H9 (cell line): ENCODE data around the gene HOXA4. TPM values are rescaled to one million over a fixed set of nuclear protein-coding genes. Genes with fewer than 3 reads are reported as not detected.

ENCODE experiments used
- DNase-seq: peaks from one replicate; pipeline ENCODE4 v3.0.0-alpha.2; 2017
- H2AFZ ChIP-seq: one replicate; pipeline ENCODE4 v1.6.1; 2013; ENCODE audit warnings: mild to moderate bottlenecking, low read length, control low read depth, moderate library complexity
- H2AK5ac ChIP-seq: 2 replicates; pipeline ENCODE4 v1.6.1; 2013; ENCODE audit warnings: low read length, control low read depth, mixed read lengths; ENCODE audit not compliant: insufficient read length
- H2BK120ac ChIP-seq: one replicate; pipeline ENCODE4 v1.6.1; 2013; ENCODE audit warnings: low read depth, mild to moderate bottlenecking, low read length, control low read depth, inconsistent platforms; ENCODE audit not compliant: poor library complexity, severe bottlenecking
- H2BK12ac ChIP-seq: 2 replicates; pipeline ENCODE4 v1.6.1; 2013; ENCODE audit warnings: low read length, control low read depth, mixed read lengths, low read depth; ENCODE audit not compliant: insufficient read length
- H2BK15ac ChIP-seq: 2 replicates; pipeline ENCODE4 v1.6.1; 2013; ENCODE audit warnings: low read depth, low read length, control low read depth
- H2BK20ac ChIP-seq: one replicate; pipeline ENCODE4 v1.6.1; 2013; ENCODE audit warnings: low read depth, mild to moderate bottlenecking, low read length, control low read depth, inconsistent platforms; ENCODE audit not compliant: poor library complexity, severe bottlenecking
- H2BK5ac ChIP-seq: 2 replicates; pipeline ENCODE4 v1.6.1; 2013; ENCODE audit warnings: low read length, control low read depth, mixed read lengths; ENCODE audit not compliant: insufficient read length
- H3K14ac ChIP-seq: 2 replicates; pipeline ENCODE4 v1.6.1; 2013; ENCODE audit warnings: low read length, control low read depth; ENCODE audit not compliant: insufficient read depth
- H3K18ac ChIP-seq: 2 replicates; pipeline ENCODE4 v1.6.1; 2013; ENCODE audit warnings: low read depth, mild to moderate bottlenecking, mixed read lengths, low read length, control low read depth; ENCODE audit not compliant: insufficient read length
- H3K23ac ChIP-seq: 2 replicates; pipeline ENCODE4 v1.6.1; 2013; ENCODE audit warnings: low read length, control low read depth, mixed read lengths, low read depth; ENCODE audit not compliant: insufficient read length
- H3K23me2 ChIP-seq: 2 replicates; pipeline ENCODE4 v1.6.1; 2013; ENCODE audit warnings: low read depth, mild to moderate bottlenecking, mixed read lengths, low read length, control low read depth; ENCODE audit not compliant: insufficient read length, poor library complexity, severe bottlenecking
- H3K27ac ChIP-seq: 2 replicates; pipeline ENCODE4 v1.5.1; 2013; ENCODE audit warnings: low read length, control low read depth, mixed read lengths, low read depth; ENCODE audit not compliant: insufficient read length
- H3K27me3 ChIP-seq: 2 replicates; pipeline ENCODE4 v1.6.1; 2013; ENCODE audit warnings: low read length, control low read depth, inconsistent platforms; ENCODE audit not compliant: insufficient read depth
- H3K4ac ChIP-seq: 2 replicates; pipeline ENCODE4 v1.6.1; 2013; ENCODE audit warnings: low read depth, mild to moderate bottlenecking, control low read depth, inconsistent platforms, low read length, moderate library complexity
- H3K4me1 ChIP-seq: 2 replicates; pipeline ENCODE4 v1.6.1; 2013; ENCODE audit warnings: low read length, control low read depth, inconsistent platforms; ENCODE audit not compliant: insufficient read depth
- H3K4me2 ChIP-seq: 2 replicates; pipeline ENCODE4 v1.6.1; 2013; ENCODE audit warnings: low read length, control low read depth, mixed read lengths; ENCODE audit not compliant: insufficient read length, insufficient read depth
- H3K56ac ChIP-seq: 2 replicates; pipeline ENCODE4 v1.6.1; 2013; ENCODE audit warnings: low read depth, mild to moderate bottlenecking, mixed read lengths, low read length, control low read depth; ENCODE audit not compliant: insufficient read length
- H3K79me1 ChIP-seq: 2 replicates; pipeline ENCODE4 v1.6.1; 2013; ENCODE audit warnings: low read depth, mild to moderate bottlenecking, moderate library complexity, low read length, control low read depth, inconsistent platforms; ENCODE audit not compliant: insufficient read depth, poor library complexity, severe bottlenecking
- H3K79me2 ChIP-seq: 2 replicates; pipeline ENCODE4 v1.6.1; 2013; ENCODE audit warnings: low read length, control low read depth, inconsistent platforms; ENCODE audit not compliant: insufficient read depth
- H3K9ac ChIP-seq: 2 replicates; pipeline ENCODE4 v1.6.1; 2013; ENCODE audit warnings: low read length, control low read depth, mixed read lengths; ENCODE audit not compliant: insufficient read length; ENCODE audit errors: extremely low read depth
- H3K9me3 ChIP-seq: one replicate; pipeline ENCODE4 v1.6.1; 2013; ENCODE audit warnings: low read depth, low read length, inconsistent platforms; ENCODE audit not compliant: control insufficient read depth
- H3T11ph ChIP-seq: one replicate; pipeline ENCODE4 v1.6.1; 2013; ENCODE audit warnings: mild to moderate bottlenecking, low read length, control low read depth, inconsistent platforms
- H4K20me1 ChIP-seq: one replicate; pipeline ENCODE4 v1.6.1; 2013; ENCODE audit not compliant: control insufficient read depth, insufficient read length, insufficient read depth
- H4K5ac ChIP-seq: 2 replicates; pipeline ENCODE4 v1.6.1; 2013; ENCODE audit warnings: low read depth, mild to moderate bottlenecking, mixed read lengths, low read length, control low read depth; ENCODE audit not compliant: insufficient read length
- H4K8ac ChIP-seq: replicated peaks from 2 replicates; pipeline ENCODE4 v1.6.1; 2013; ENCODE audit warnings: low read length, control low read depth, mixed read lengths, low read depth; ENCODE audit not compliant: insufficient read length
- H4K91ac ChIP-seq: 2 replicates; pipeline ENCODE4 v1.6.1; 2013; ENCODE audit warnings: low read depth, mild to moderate bottlenecking, moderate library complexity, mixed read lengths, low read length, control low read depth; ENCODE audit not compliant: insufficient read length
- H3K27ac Mint-ChIP-seq, 3 experiments: 2 replicates in 2 of 3; 3 replicates in 1 of 3; pipeline ENCODE4 v1.8.0; 2020 to 2021; ENCODE audit warnings: mixed read lengths in 3 of 3, mild to moderate bottlenecking in 1 of 3, moderate library complexity in 1 of 3
- H3K27me3 Mint-ChIP-seq: 2 replicates; pipeline ENCODE4 v1.8.0; 2021; ENCODE audit warnings: low read depth, mild to moderate bottlenecking, moderate library complexity, mixed read lengths
- H3K36me3 Mint-ChIP-seq, 3 experiments: 2 replicates in 2 of 3; 3 replicates in 1 of 3; pipeline ENCODE4 v1.8.0; 2020 to 2021; ENCODE audit warnings: low read depth in 3 of 3, mixed read lengths in 3 of 3; ENCODE audit not compliant: insufficient read depth in 1 of 3
- H3K4me1 Mint-ChIP-seq, 2 experiments: 2 replicates each; pipeline ENCODE4 v1.8.0; 2020; ENCODE audit warnings: mixed read lengths in 2 of 2
- H3K4me3 Mint-ChIP-seq, 2 experiments: 2 replicates in 1 of 2; 3 replicates in 1 of 2; pipeline ENCODE4 v1.8.0; 2020 to 2021; ENCODE audit warnings: mild to moderate bottlenecking in 2 of 2, mixed read lengths in 2 of 2, moderate library complexity in 1 of 2
- H3K9me3 Mint-ChIP-seq, 2 experiments: 2 replicates in 1 of 2; 3 replicates in 1 of 2; pipeline ENCODE4 v1.8.0; 2020; ENCODE audit warnings: mild to moderate bottlenecking in 2 of 2, mixed read lengths in 2 of 2, moderate library complexity in 1 of 2
- CTCF ChIP-seq: fragments of 200-600 bp; sonication (generic); conservative IDR thresholded peaks from 3 replicates; pipeline ENCODE4 v1.8.0; 2021; ENCODE audit warnings: antibody characterized with exemption, mild to moderate bottlenecking
- WGBS: extraction: QIAGEN DNeasy Blood & Tissue Kit; methylation state at CpG from one replicate; pipeline ENCODE4 v1.1.7; 2013; ENCODE audit warnings: missing lambda C conversion rate, low lambda C conversion rate, mixed read lengths; ENCODE audit not compliant: insufficient read length; ENCODE audit errors: extremely low coverage; 5-methylcytosine and 5-hydroxymethylcytosine counted together
- total RNA-seq: library from RNA; stranded (reverse); gene quantifications from 2 replicates; pipeline ENCODE4 v1.2.1, GENCODE V29; 2021

The HOXA4 gene
- total RNA-seq, 1 experiment from 2014 or later: not detected

GRCh38 chr7:27088002-27088922, 42.3 kb downstream of the HOXA4 start:
- Mint-ChIP-seq H3K27ac (no peak overlapping the region), H3K36me3 (no peaks in the 10 kb centered on the region; a peak in 1 of 7 replicates), H3K9me3 (peaks cover 3 to 5% of the 10 kb centered on the region in 2 experiments; a peak in 2 of 5 replicates), H3K4me1 (peaks cover 20% of the 10 kb centered on the region in 2 experiments), H3K27me3 (peaks cover 88% of the 10 kb centered on the region), H3K4me3 (no peak overlapping the region)
- no peaks in the 10 kb centered on the region for H3K79me2 ChIP-seq
- no peaks in the 10 kb centered on the region for H4K20me1 ChIP-seq
- H3K4ac ChIP-seq: no peak overlapping the region
- H3K27me3 ChIP-seq: peaks cover 52% of the 10 kb centered on the region
- no peaks in the 10 kb centered on the region for H3K23me2 ChIP-seq
- H3K14ac ChIP-seq: no peak overlapping the region; the same call in 1 of the 2 replicates
- no peak overlapping the region for H2BK120ac ChIP-seq
- no peak overlapping the region for H4K5ac ChIP-seq
- H4K91ac ChIP-seq: no peak overlapping the region
- H3K27ac ChIP-seq: no peak overlapping the region
- H3K9ac ChIP-seq: no peak overlapping the region
- H3K4me2 ChIP-seq: peak overlapping the region; percentile 20
- no peaks in the 10 kb centered on the region for H3K9me3 ChIP-seq
- no peak overlapping the region for H3K56ac ChIP-seq
- no peak overlapping the region for H4K8ac ChIP-seq
- H2AK5ac ChIP-seq: no peak overlapping the region
- H2AFZ ChIP-seq: no peak overlapping the region
- H2BK12ac ChIP-seq: no peak overlapping the region
- H3K23ac ChIP-seq: no peak overlapping the region
- H2BK5ac ChIP-seq: no peak overlapping the region
- no CpG with 5 or more reads among the region's 68 CpGs for WGBS
- H3K4me1 ChIP-seq: peaks cover 5% of the 10 kb centered on the region; the same call in 1 of the 2 replicates
- peak; percentile 56 for DNase-seq
- no peak for TF ChIP-seq CTCF
- H3T11ph ChIP-seq: no peak overlapping the region
- H3K79me1 ChIP-seq: no peaks in the 10 kb centered on the region
- no peak overlapping the region for H2BK15ac ChIP-seq
- no peak overlapping the region for H2BK20ac ChIP-seq
- no peak overlapping the region for H3K18ac ChIP-seq
